GM18507 (cell line): ENCODE results near the gene TPSB2.
"Not testable (repeated sequence)": the region's sequence is repeated elsewhere in the genome, so short reads cannot be mapped to it uniquely, and the experiment has no call there.

ENCODE experiments used
- DNase-seq: peaks from one replicate; pipeline ENCODE4 v3.0.0; 2011; ENCODE audit warnings: low read depth; ENCODE audit not compliant: insufficient read length; ENCODE audit errors: extremely low spot score
- FAIRE-seq: peaks from 2 replicates; lab custom pipeline; 2011; peaks lifted over from hg19 to GRCh38; lab: Jason Lieb, UNC

The TPSB2 gene

GRCh38 chr16:1243907-1244850 lies 14.2 kb upstream of the TPSB2 start:
- DNase-seq, FAIRE-seq: not testable (repeated sequence)

GRCh38 chr16:1243363-1243762 lies 13.4 kb upstream of the TPSB2 start:
- not testable (repeated sequence) for FAIRE-seq, DNase-seq

GRCh38 chr16:1241081-1241480 lies 11.1 kb upstream of the TPSB2 start:
- not testable (repeated sequence) for DNase-seq, FAIRE-seq

- not testable (repeated sequence) for FAIRE-seq, DNase-seq
These were observed 10.5 kb upstream of the TPSB2 start, which contains the start of gene TPSAB1 for GRCh38 chr16:1240436-1240835. TSS of gene TPSAB1 (plus strand) at chr16:1240705. CDS start at chr16:1240939, 234 bp downstream.

GRCh38 chr16:1239575-1239974 lies 9.6 kb upstream of the TPSB2 start:
- FAIRE-seq, DNase-seq: not testable (repeated sequence)

- not testable (repeated sequence) for FAIRE-seq, DNase-seq
These were observed 8.9 kb upstream of the TPSB2 start for GRCh38 chr16:1238909-1239308.

- no peak for DNase-seq
- FAIRE-seq, result no peak
These were observed 8.0 kb upstream of the TPSB2 start for GRCh38 chr16:1237990-1238389.

GRCh38 chr16:1236659-1237058 lies 6.7 kb upstream of the TPSB2 start:
- FAIRE-seq, result peak; percentile 89

GRCh38 chr16:1232049-1232748 lies 2.2 kb upstream of the TPSB2 start:
- FAIRE-seq, DNase-seq: not testable (repeated sequence)

More at GRCh38 chr16:1236659-1237058, 6.7 kb upstream of the TPSB2 start:
- DNase-seq, result not testable (repeated sequence)

- FAIRE-seq, DNase-seq: not testable (repeated sequence)
These were observed 1.3 kb upstream of the TPSB2 start for GRCh38 chr16:1231301-1231700.

- not testable (repeated sequence) for FAIRE-seq, DNase-seq
These were observed 658 bp upstream of the TPSB2 start for GRCh38 chr16:1230471-1231212.

GRCh38 chr16:1229476-1229875 lies 508 bp downstream of the TPSB2 start:
- not testable (repeated sequence) for FAIRE-seq, DNase-seq

GRCh38 chr16:1228227-1228626 lies 1.8 kb downstream of the TPSB2 start:
- not testable (repeated sequence) for DNase-seq, FAIRE-seq

- not testable (repeated sequence) for DNase-seq, FAIRE-seq
These were observed 3.3 kb downstream of the TPSB2 start for GRCh38 chr16:1226692-1227091.

GRCh38 chr16:1225728-1226311 lies 4.2 kb downstream of the TPSB2 start:
- not testable (repeated sequence) for FAIRE-seq, DNase-seq

- DNase-seq (no peak), FAIRE-seq (no peak)
These were observed 4.9 kb downstream of the TPSB2 start, which contains the start of gene TPSG1 for GRCh38 chr16:1225051-1225451. TSS of gene TPSG1 (minus strand) at chr16:1225268. CDS start at chr16:1225252, 16 bp downstream.

- FAIRE-seq (no peak), DNase-seq (no peak)
These were observed 5.4 kb downstream of the TPSB2 start for GRCh38 chr16:1224558-1224957.

- DNase-seq, result no peak
- FAIRE-seq, result no peak
These were observed 6.4 kb downstream of the TPSB2 start for GRCh38 chr16:1223355-1224214.
